Kidney epithelial cell (primary cell): ENCODE data around the gene GMPR. TPM values are rescaled to one million over a fixed set of nuclear protein-coding genes. Genes with fewer than 3 reads are reported as not detected.

Experiments
- DNase-seq: peaks from one replicate; pipeline ENCODE4 v3.0.0-alpha.2; 2010; ENCODE audit warnings: low read depth
- H3K27me3 ChIP-seq: 2 replicates; pipeline ENCODE4 v1.6.0; 2011; ENCODE audit warnings: low read length; ENCODE audit not compliant: control insufficient read depth, insufficient read depth
- H3K36me3 ChIP-seq: 2 replicates; pipeline ENCODE4 v1.5.1; 2011; ENCODE audit warnings: low read length; ENCODE audit not compliant: control insufficient read depth, insufficient read depth
- H3K4me3 ChIP-seq: 2 replicates; pipeline ENCODE4 v1.5.1; 2011; ENCODE audit warnings: low read depth, mild to moderate bottlenecking, control low read depth, low read length
- total RNA-seq: library from RNA; depleted of rRNA; stranded (reverse); fragments of >200 nt; gene quantifications from 2 replicates; pipeline ENCODE4 v1.2.3, GENCODE V29; 2015
- TF ChIP-seq, protein P1 (sequence below): IDR thresholded peaks from 2 replicates; pipeline ENCODE4 v1.5.1; 2011; ENCODE audit warnings: mild to moderate bottlenecking, moderate library complexity, low read length, control low read depth, inconsistent platforms; ENCODE audit not compliant: insufficient read depth, poor library complexity, severe bottlenecking

The GMPR gene
- total RNA-seq, 1 donor from 2014 or later: 2.5 TPM

DNA sequence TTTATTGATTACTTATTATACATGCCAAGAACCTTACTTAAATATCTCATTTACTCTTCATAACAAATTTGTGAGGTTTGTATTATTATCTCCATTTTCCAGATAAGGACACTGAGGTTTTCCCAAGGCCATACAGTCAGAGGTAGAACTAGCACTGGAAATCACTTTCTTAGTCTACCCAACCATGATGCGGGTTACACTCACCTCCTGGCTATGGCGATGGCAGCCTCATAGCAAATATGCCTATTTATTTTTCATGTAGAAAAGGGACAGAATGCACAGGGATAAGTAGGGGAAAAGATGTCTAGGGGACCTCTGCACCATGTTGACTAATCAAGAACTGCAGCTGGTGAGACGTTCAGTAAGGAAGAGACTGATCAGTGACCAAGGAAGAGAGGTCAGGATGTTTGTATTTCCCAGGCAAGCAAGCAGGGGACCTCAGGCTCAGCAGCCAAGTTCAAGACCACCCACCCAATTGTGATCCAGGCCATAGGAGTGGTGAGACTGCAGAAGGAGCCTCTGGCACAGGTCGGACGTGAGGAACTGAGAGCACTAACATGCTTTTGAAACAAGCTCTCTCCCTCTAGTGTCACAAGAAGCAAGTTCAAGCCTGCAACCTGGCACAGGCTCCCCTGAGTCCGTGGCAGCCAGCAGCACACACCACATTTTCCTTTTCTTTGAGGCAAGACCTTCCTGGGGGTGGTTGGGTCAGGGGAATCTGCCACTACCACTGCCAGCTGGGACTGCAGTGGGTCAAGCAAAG, 97.8 kb downstream of the GMPR start:
- no peaks in the 10 kb centered on the region for H3K27me3 ChIP-seq
- H3K4me3 ChIP-seq: no peak overlapping the region
- TF ChIP-seq, protein P1, sequence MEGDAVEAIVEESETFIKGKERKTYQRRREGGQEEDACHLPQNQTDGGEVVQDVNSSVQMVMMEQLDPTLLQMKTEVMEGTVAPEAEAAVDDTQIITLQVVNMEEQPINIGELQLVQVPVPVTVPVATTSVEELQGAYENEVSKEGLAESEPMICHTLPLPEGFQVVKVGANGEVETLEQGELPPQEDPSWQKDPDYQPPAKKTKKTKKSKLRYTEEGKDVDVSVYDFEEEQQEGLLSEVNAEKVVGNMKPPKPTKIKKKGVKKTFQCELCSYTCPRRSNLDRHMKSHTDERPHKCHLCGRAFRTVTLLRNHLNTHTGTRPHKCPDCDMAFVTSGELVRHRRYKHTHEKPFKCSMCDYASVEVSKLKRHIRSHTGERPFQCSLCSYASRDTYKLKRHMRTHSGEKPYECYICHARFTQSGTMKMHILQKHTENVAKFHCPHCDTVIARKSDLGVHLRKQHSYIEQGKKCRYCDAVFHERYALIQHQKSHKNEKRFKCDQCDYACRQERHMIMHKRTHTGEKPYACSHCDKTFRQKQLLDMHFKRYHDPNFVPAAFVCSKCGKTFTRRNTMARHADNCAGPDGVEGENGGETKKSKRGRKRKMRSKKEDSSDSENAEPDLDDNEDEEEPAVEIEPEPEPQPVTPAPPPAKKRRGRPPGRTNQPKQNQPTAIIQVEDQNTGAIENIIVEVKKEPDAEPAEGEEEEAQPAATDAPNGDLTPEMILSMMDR: no peak
- no peaks in the 10 kb centered on the region for H3K36me3 ChIP-seq
- no peak for DNase-seq

DNA sequence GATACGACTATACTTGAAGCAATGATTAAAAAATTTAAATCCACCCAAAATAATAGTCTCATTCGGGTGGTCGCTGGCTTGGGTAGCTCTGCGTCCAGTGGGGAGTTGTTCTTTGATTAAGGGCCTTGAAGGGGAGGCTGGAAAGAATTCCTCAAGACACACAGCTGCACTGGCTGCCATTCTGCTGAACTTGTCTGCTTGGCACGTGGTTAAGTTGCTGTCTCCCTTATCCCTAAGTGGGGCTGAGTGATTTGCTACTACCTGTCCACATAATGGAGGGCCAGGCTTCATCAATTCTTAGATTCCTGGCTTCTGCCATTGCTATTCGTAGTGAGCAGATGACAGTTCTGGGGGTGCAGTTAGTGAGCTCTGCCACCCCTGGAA, 98.5 kb downstream of the GMPR start:
- no peaks in the 10 kb centered on the region for H3K27me3 ChIP-seq
- TF ChIP-seq, protein P1: no peak
- no peak for DNase-seq
- no peak overlapping the region for H3K4me3 ChIP-seq
- no peaks in the 10 kb centered on the region for H3K36me3 ChIP-seq

DNA sequence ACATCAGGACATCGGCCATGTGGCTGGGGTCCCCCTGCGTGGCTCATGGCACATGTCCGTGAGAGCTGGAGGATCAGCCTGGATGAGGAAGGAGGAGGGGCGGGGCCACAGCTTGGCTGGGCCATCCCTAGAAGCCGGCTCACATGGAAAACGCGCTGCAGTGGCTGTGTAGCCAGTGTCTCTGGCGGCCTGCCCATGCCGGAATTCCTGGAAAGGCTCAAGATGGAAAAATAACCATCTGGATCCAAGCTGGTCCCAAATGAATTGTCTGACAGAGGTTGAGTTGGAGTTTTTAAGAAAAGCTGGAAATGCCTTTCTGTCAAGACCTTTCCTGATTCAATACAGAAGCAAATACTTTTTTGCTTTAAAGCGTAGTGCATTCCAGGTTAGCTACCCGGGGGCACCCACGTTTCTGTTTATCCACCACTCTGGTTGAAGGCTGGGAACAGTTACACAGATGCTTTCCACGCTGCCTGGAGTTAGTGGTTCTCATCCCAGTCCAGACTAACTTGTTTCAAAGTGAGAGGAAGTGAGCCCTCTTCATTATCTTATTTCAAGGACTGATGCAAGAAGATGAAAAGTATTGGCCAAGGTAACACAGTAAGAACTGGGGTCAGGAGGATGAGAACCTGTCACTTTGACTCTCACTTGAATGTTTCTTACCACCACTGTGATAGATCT, 99.0 kb downstream of the GMPR start:
- TF ChIP-seq, protein P1: no peak
- DNase-seq: no peak
- Histone ChIP-seq H3K27me3 (no peaks in the 10 kb centered on the region), H3K4me3 (no peak overlapping the region), H3K36me3 (no peaks in the 10 kb centered on the region)

DNA sequence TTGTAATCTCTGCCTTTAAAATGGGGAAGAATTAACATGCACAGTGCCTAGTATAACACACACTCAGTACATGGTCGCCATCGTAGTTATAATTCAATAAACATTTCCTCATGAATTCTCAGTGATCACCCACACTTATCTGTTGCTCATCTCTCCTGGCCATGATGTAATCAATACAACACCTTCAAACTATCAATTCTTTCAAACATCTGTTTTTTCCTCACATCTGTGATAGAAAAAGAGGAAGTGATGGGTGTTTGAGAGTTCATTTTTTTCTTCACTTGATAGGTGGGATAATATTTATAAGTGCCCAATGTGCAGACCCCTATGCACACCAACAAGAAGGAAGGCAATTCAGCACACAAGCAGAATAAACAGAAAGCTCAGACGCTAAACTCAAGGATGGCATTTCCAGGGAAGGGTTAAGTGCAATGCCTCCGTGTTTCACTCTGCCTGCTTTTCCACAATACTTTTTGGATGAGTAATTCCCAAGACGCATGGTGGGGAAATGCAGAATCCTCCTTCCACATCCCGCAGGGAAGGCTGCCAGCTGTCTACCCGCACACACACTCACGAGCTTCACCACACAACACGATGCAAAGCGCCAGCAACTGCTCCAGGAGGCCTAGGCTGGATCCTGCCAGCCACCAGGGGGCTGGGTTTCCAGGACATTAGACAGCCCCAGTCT, 100.3 kb downstream of the GMPR start:
- TF ChIP-seq, protein P1: peak; percentile 76
- DNase-seq: peak; percentile 94
- Histone ChIP-seq H3K27me3 (no peaks in the 10 kb centered on the region), H3K4me3 (no peak overlapping the region), H3K36me3 (no peaks in the 10 kb centered on the region)

DNA sequence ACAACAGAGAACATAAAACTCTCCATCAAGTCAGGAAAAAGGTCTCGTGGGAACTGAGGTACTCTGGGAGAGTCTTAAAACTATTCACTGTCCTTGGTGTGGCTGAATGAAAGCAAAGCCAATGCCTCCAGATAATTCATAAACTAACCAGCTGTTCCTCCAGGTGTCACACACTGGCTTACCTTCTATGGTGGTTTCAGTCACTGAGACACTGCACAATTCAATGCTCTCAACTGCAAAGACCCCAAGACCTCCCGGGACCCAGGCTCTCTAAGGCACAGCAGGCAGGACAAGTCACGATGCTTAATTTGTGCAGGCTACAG, 100.8 kb downstream of the GMPR start:
- Histone ChIP-seq H3K4me3 (no peak overlapping the region), H3K27me3 (no peaks in the 10 kb centered on the region), H3K36me3 (no peaks in the 10 kb centered on the region)
- no peak for DNase-seq
- TF ChIP-seq, protein P1: no peak

DNA sequence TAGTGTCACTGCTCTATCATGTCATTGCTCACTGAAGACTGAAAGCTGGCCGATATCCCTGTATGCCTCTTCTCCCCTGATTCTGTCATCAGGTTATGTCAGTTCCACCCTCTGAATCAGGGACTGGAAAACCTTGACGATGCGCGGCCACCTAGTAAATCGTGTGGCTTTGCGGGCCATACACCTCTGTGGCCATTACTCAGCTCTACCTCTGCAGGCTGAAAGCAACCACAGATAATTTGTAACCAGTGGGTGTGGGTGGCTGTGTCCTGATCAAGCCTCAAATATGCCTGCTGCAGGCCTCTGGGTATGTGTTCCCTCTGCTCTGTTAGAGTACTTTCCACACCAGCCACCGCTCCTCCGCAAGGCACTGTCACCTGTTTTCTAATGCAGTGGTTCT, 105.2 kb downstream of the GMPR start:
- H3K4me3 ChIP-seq: no peak overlapping the region
- TF ChIP-seq, protein P1: no peak
- H3K36me3 ChIP-seq: no peaks in the 10 kb centered on the region
- DNase-seq: no peak
- no peaks in the 10 kb centered on the region for H3K27me3 ChIP-seq
